Glutamatergic neuron (in vitro differentiated cells): Measurements from ENCODE around the gene FHIT. TPM values are rescaled to one million over a fixed set of nuclear protein-coding genes. Genes with fewer than 3 reads are reported as not detected.

Experiments used
- DNase-seq: peaks from one replicate; pipeline ENCODE4 v3.0.0; 2022
- H3K27ac Mint-ChIP-seq: one replicate; pipeline ENCODE4 v1.8.0; 2020; ENCODE audit warnings: mild to moderate bottlenecking, mixed read lengths, inconsistent platforms; ENCODE audit not compliant: unreplicated experiment
- H3K27me3 Mint-ChIP-seq: one replicate; pipeline ENCODE4 v1.8.0; 2020; ENCODE audit warnings: mild to moderate bottlenecking, moderate library complexity, mixed read lengths, inconsistent platforms; ENCODE audit not compliant: unreplicated experiment
- H3K36me3 Mint-ChIP-seq: one replicate; pipeline ENCODE4 v1.8.0; 2020; ENCODE audit warnings: mild to moderate bottlenecking, mixed read lengths, inconsistent platforms; ENCODE audit not compliant: unreplicated experiment
- H3K4me1 Mint-ChIP-seq: one replicate; pipeline ENCODE4 v1.8.0; 2020; ENCODE audit warnings: mild to moderate bottlenecking, low read depth, mixed read lengths, inconsistent platforms; ENCODE audit not compliant: unreplicated experiment
- H3K4me3 Mint-ChIP-seq: one replicate; pipeline ENCODE4 v1.8.0; 2020; ENCODE audit warnings: mild to moderate bottlenecking, mixed read lengths, inconsistent platforms; ENCODE audit not compliant: unreplicated experiment
- H3K9me3 Mint-ChIP-seq: one replicate; pipeline ENCODE4 v1.8.0; 2020; ENCODE audit warnings: mild to moderate bottlenecking, moderate library complexity, mixed read lengths, inconsistent platforms; ENCODE audit not compliant: unreplicated experiment
- CTCF ChIP-seq: fragments of 200-600 bp; sonication (generic); IDR thresholded peaks from one replicate; pipeline ENCODE4 v1.5.0; 2021; ENCODE audit not compliant: partially characterized antibody, unreplicated experiment
- total RNA-seq: library from RNA; stranded (reverse); fragmentation: NEBNext Ultra II Directional; extraction: Animal tissue kit (Norgen Biotek cat#: 25700); gene quantifications from one replicate; pipeline ENCODE4 v1.2.1, GENCODE V29; 2021; ENCODE audit not compliant: unreplicated experiment

FHIT gene
- total RNA-seq, 1 donor from 2014 or later, result 15.2 TPM

GRCh38 chr3:61094608-61095007, 156.6 kb downstream of the FHIT start:
- no peak for TF ChIP-seq CTCF
- no peak for DNase-seq
- Mint-ChIP-seq H3K27me3 (no peaks in the 10 kb centered on the region), H3K36me3 (no peaks in the 10 kb centered on the region), H3K27ac (no peak overlapping the region), H3K4me1 (peaks cover 13% of the 10 kb centered on the region), H3K9me3 (peaks cover 2% of the 10 kb centered on the region), H3K4me3 (no peak overlapping the region)

GRCh38 chr3:61093364-61093763, 157.9 kb downstream of the FHIT start:
- no peak overlapping the region for H3K4me3 Mint-ChIP-seq
- H3K4me1 Mint-ChIP-seq, result peaks cover 13% of the 10 kb centered on the region
- no peaks in the 10 kb centered on the region for H3K36me3 Mint-ChIP-seq
- no peak for DNase-seq
- H3K27ac Mint-ChIP-seq, result no peak overlapping the region
- TF ChIP-seq CTCF, result no peak
- no peaks in the 10 kb centered on the region for H3K27me3 Mint-ChIP-seq
- H3K9me3 Mint-ChIP-seq, result peaks cover 2% of the 10 kb centered on the region

- Mint-ChIP-seq H3K4me1 (peaks cover 13% of the 10 kb centered on the region), H3K36me3 (no peaks in the 10 kb centered on the region), H3K27me3 (no peaks in the 10 kb centered on the region), H3K4me3 (no peak overlapping the region), H3K27ac (no peak overlapping the region), H3K9me3 (peaks cover 2% of the 10 kb centered on the region)
- no peak for DNase-seq
- TF ChIP-seq CTCF, result no peak
Observed at GRCh38 chr3:61092870-61093269, 158.4 kb downstream of the FHIT start.

GRCh38 chr3:61090389-61091169, 160.7 kb downstream of the FHIT start:
- no peaks in the 10 kb centered on the region for H3K36me3 Mint-ChIP-seq
- peaks cover 2% of the 10 kb centered on the region for H3K9me3 Mint-ChIP-seq
- no peaks in the 10 kb centered on the region for H3K27me3 Mint-ChIP-seq
- TF ChIP-seq CTCF, result no peak
- no peak overlapping the region for H3K27ac Mint-ChIP-seq
- DNase-seq, result no peak
- H3K4me1 Mint-ChIP-seq, result peaks cover 13% of the 10 kb centered on the region
- no peak overlapping the region for H3K4me3 Mint-ChIP-seq

- TF ChIP-seq CTCF, result no peak
- Mint-ChIP-seq H3K27me3 (no peaks in the 10 kb centered on the region), H3K4me1 (peaks cover 7% of the 10 kb centered on the region), H3K4me3 (no peak overlapping the region), H3K36me3 (peaks cover 4% of the 10 kb centered on the region), H3K27ac (no peak overlapping the region), H3K9me3 (peaks cover 2% of the 10 kb centered on the region)
- DNase-seq, result no peak
Observed at GRCh38 chr3:61087465-61087864, 163.8 kb downstream of the FHIT start.
